CD4-positive, alpha-beta T cell treated with Interleukin-15 for 4 hours (primary cell): ENCODE measurements around the gene DCTPP1.

Experiments used
- DNase-seq: peaks from one replicate; pipeline ENCODE4 v3.0.0-alpha.2; 2020; ENCODE audit warnings: low spot score

Gene DCTPP1

DNA sequence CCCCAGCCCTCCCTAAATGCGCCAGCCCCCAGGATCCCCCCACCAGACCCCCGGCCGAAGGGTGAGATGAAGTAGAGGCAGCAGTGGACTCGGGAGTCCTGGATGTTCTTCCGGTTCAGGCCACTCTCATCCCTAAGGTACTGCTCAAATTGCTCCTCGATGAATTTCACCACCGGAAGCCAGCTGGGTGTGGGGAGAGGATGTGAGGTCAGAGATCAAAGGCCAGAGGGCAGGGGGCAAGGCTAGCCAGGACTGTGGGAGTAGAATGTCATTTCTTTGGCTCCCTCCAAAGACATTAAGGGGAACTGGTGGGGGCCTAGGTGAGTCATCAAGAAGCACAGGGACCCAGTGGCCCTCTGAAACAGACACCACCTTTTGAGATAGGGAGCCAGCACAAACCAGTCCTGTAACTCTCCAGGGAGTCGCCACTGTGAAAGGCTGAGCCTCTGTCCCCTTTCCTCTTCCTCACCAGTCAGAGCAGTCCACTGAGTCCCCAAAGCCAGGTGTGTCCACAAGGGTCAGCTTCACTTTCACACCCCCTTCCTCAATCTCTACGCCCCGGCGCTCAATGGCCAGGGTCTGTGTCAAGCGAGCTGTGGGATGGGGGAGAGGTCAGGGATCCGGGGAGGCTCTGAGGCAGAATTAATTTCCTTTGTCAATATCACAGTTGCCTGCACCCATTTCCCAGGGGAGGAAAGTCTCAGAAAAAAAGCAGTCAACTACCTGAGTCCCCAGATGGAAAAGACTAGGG, 48.4 kb downstream of the DCTPP1 start:
- DNase-seq: peak; percentile 45

- DNase-seq: no peak
Measured at GRCh38 chr16:30380803-30381208, 49.0 kb downstream of the DCTPP1 start.

- DNase-seq: no peak
Measured at GRCh38 chr16:30380072-30380802, 49.6 kb downstream of the DCTPP1 start.

DNA sequence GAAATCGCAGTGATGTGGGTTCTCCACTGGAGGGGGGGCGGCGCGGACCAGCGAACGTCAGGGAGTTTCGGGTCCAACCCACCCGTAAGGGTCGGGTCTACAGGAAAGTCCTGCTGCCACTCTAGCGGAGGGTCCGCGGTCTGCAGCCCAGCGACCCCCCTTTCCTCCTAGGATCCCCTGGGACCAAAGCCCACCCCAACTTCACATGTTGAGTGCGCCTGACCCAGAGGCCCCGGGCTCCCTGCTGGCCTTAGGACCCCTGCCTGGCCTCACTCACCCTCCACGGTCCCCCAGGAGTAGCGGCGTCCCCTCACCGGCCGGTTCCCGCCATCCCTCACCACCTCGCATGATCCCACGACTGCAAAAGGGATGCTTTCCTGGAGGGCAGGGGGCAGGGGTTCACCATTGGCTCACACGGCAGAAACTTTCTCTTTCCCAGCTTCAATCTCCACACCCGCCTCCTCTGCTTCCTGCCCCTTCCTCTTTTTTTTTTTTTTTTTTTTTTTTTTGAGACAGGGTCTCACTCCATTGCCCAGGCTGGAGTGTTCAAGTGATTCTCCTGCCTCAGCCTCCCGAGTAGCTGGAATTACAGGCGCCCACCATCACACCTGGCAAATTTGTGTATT, 50.6 kb downstream of the DCTPP1 start:
- no peak for DNase-seq

DNA sequence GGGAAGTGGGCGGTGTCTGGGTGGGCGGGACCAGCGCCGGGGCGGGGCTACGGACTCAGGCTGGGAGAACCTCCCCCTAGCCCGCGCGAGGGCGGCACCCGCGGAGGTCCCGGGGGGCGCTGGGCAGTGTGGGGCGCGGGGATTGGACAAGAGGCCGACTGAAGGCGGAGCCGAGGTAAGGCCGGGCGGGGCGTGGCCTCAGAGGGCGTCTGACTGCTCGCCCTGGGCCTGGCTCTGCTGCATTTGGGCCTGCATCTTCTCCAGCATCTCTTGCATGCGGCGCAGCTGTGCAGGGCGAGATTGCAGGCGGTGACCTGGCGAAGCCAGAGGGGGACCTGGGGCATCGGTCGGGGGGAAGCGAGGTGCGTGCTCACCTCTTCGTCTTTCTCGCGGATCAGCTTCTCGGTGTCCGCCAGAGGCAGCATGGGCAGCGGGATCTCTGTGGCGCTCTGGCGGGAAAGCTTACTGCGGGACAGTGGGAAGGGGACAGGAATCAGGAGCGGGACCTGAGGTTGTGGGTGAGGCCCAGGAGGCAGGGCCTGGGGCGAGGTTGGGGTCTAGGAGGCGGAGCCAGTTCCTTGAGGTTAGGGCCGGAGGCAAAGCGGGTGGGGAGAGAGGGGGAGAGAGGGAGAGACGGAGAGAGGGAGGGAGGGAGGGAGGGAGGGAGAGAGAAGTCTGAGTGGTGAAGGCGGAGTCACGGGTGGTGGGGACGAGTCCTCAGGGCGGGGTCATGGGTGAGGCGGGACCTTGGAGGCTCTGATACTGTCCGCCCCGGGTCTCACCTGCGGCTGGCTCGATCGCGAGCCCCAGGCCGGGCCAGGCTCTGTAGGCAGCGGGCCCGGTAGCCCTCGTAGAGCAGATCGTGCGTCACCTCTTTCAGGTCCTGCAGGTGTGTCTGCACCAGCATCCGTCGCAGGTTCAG, 51.3 kb downstream of the DCTPP1 start:
- DNase-seq: peak; percentile 99

DNA sequence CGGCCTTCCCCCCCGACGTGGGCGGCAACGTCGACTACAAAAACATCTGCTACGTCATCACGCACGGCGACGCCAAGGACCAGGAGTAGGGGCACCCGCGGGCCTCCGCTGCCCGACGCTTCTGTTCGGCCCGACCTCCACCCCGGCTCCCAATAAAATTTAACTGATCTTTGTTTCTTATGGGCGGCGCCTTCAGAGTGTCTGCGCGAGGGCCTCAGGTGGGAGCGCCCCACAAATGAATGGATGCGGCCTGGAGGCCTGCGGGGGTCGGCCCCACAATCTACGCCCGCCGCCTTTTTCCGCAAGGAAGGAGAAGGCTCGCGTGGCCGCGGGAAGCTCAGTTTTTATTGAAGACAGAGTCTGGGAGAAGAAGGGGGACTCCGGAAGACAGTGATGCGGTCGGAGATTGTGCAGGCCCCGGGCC, 52.0 kb downstream of the DCTPP1 start:
- peak; percentile 90 for DNase-seq

- no peak for DNase-seq
Measured at GRCh38 chr16:30377050-30377811, 52.6 kb downstream of the DCTPP1 start.

- DNase-seq: no peak
Measured at GRCh38 chr16:30376461-30376902, 53.3 kb downstream of the DCTPP1 start.

DNA sequence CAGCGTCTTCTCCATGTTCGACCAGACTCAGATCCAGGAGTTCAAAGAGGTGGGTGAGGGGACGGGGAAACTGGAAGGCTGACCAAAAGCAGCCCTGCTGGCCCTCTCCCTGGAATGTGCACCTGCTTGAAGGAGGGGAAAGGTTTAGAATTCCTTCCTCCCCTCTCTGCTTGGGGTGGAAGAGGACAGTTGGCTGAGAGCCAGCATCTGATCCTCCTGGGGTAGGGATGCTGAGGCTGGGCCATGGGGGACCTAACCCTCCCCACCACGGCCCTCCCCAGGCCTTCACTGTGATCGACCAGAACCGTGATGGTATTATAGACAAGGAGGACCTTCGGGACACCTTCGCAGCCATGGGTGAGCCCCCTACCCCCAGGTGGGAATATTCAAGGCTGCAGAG, 54.0 kb downstream of the DCTPP1 start:
- DNase-seq: no peak

DNA sequence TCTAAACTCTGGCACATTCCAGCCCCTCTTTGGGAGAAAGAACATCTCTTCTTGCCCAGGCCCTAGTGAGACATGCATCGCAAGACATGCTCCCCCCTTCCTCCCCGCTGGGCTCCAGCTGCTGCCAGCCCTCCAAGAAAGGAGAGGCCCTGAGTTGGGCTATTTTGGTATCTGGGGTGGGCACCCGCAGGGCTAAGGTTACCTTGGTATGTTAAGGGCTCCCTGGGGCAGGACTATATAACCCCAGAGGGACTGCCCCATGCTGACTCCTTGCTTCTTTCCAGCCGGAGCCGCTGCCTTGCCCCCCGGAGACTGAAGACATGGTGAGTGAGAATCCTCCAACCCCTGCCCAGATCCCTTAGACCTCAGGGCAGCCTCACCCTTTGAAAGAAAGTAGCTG, 55.3 kb downstream of the DCTPP1 start, which contains the start of gene MYL11:
Gene MYL11 (plus strand): TSS at position 265 of the 400 bp plus-strand sequence. CDS start 56 bp downstream, at position 321.
- no peak for DNase-seq
